B cell (primary cell): ENCODE results near the gene GGT5. TPM values are rescaled to one million over a fixed set of nuclear protein-coding genes. Genes with fewer than 3 reads are reported as not detected.

Source experiments
- ATAC-seq: fragments of 200-7000 bp; cut with Tn5 transposase; one replicate; pipeline ENCODE4 v1.10.0; 2021; ENCODE audit warnings: low read depth, mild to moderate bottlenecking, moderate number of reproducible peaks, moderate library complexity
- CTCF ChIA-PET: fragments of 350-600 bp; sonication (Branson Sonifier 250); formaldehyde crosslinking; loops from one replicate; lab custom pipeline; 2021; ENCODE audit warnings: antibody characterized with exemption, inconsistent platforms; lab: Charles Lee
- POLR2A ChIA-PET: fragments of 350-600 bp; sonication (Branson Sonifier 250); formaldehyde crosslinking; loops from one replicate; lab custom pipeline; 2021; ENCODE audit warnings: antibody characterized with exemption; lab: Charles Lee
- DNase-seq: peaks from one replicate; pipeline ENCODE4 v3.0.0; 2013
- H2AFZ ChIP-seq: 2 replicates; pipeline ENCODE4 v1.6.1; 2012; ENCODE audit warnings: mild to moderate bottlenecking, low read depth, low read length; ENCODE audit not compliant: insufficient read depth, poor library complexity, severe bottlenecking
- H3K27ac ChIP-seq, 2 donors: 1 replicate in 1 of 2; 2 replicates in 1 of 2; pipeline ENCODE4 v1.5.1; 2012 to 2013; ENCODE audit warnings: low read length in 2 of 2, mild to moderate bottlenecking in 2 of 2, moderate library complexity in 1 of 2
- H3K27me3 ChIP-seq, 4 experiments: fragments of 200-600 bp in 1 of 4; sonication (generic) in 1 of 4; replicated peaks in 1 of 4; 1 replicate in 2 of 4; 2 replicates in 2 of 4; pipeline versions ENCODE4 v1.6.1 to v1.7.0; 2013 to 2016; ENCODE audit warnings: low read length in 3 of 4, mild to moderate bottlenecking in 2 of 4, mixed read lengths in 1 of 4, moderate library complexity in 1 of 4; ENCODE audit not compliant: insufficient read depth in 4 of 4, control insufficient read depth in 3 of 4; ENCODE audit errors: control extremely low read depth in 1 of 4
- H3K36me3 ChIP-seq, 2 experiments: replicated peaks in 1 of 2; 1 replicate in 1 of 2; 2 replicates in 1 of 2; pipeline versions ENCODE4 v1.6.1 to v1.7.1; 2013; ENCODE audit warnings: low read length in 1 of 2; ENCODE audit not compliant: insufficient read depth in 2 of 2, control insufficient read depth in 1 of 2; ENCODE audit errors: control extremely low read depth in 1 of 2, extremely low read depth in 1 of 2
- H3K4me1 ChIP-seq, 2 donors: fragments of 200-600 bp in 1 of 2; sonication (generic) in 1 of 2; 1 replicate in 1 of 2; 2 replicates in 1 of 2; pipeline versions ENCODE4 v1.5.1 to v1.6.1; 2013 to 2017; ENCODE audit warnings: low read length in 2 of 2; ENCODE audit not compliant: control insufficient read depth in 2 of 2, insufficient read depth in 2 of 2
- H3K4me2 ChIP-seq: replicated peaks from 2 replicates; pipeline ENCODE3; 2012; ENCODE audit warnings: mild to moderate bottlenecking, low read depth, low read length; ENCODE audit not compliant: poor library complexity, severe bottlenecking
- H3K4me3 ChIP-seq, 5 experiments: fragments of 200-600 bp in 1 of 5; sonication (generic) in 1 of 5; 1 replicate in 3 of 5; 2 replicates in 2 of 5; pipeline versions ENCODE4 v1.5.1 to v1.7.0; 2011 to 2016; ENCODE audit warnings: low read length in 4 of 5, mild to moderate bottlenecking in 4 of 5, low read depth in 2 of 5, control low read depth in 1 of 5, moderate library complexity in 1 of 5; ENCODE audit not compliant: insufficient read depth in 1 of 5; ENCODE audit errors: control extremely low read depth in 1 of 5, extremely low read depth in 1 of 5
- H3K79me2 ChIP-seq: fragments of 200-600 bp; sonication (generic); one replicate; pipeline ENCODE4 v1.6.0; 2016; ENCODE audit warnings: low read length; ENCODE audit not compliant: control insufficient read depth, insufficient read depth
- H3K9ac ChIP-seq: fragments of 200-600 bp; sonication (generic); 2 replicates; pipeline ENCODE4 v1.6.1; 2017; ENCODE audit warnings: mild to moderate bottlenecking, low read length, moderate library complexity
- H3K9me3 ChIP-seq, 3 donors: one replicate each; pipeline versions ENCODE4 v1.6.1 to v1.7.1; 2013; ENCODE audit warnings: low read length in 2 of 3; ENCODE audit not compliant: control insufficient read depth in 2 of 3, insufficient read depth in 1 of 3; ENCODE audit errors: control extremely low read depth in 1 of 3
- H4K20me1 ChIP-seq: 2 replicates; pipeline ENCODE4 v1.6.0; 2012; ENCODE audit warnings: mild to moderate bottlenecking, low read length; ENCODE audit not compliant: insufficient read depth, control insufficient read depth, poor library complexity, severe bottlenecking
- H3K27ac Mint-ChIP-seq: one replicate; pipeline ENCODE4 v1.8.0; 2021; ENCODE audit warnings: mixed read lengths
- H3K27me3 Mint-ChIP-seq: one replicate; pipeline ENCODE4 v1.8.0; 2021; ENCODE audit warnings: mixed read lengths
- H3K4me1 Mint-ChIP-seq: one replicate; pipeline ENCODE4 v1.8.0; 2021; ENCODE audit warnings: mixed read lengths
- H3K4me3 Mint-ChIP-seq: one replicate; pipeline ENCODE4 v1.8.0; 2021; ENCODE audit warnings: mixed read lengths
- H3K9me3 Mint-ChIP-seq: one replicate; pipeline ENCODE4 v1.8.0; 2022; ENCODE audit warnings: mixed read lengths; ENCODE audit not compliant: insufficient read depth
- EZH2 ChIP-seq: IDR thresholded peaks from 2 replicates; pipeline ENCODE4 v1.6.1; 2012; ENCODE audit warnings: borderline replicate concordance, low read depth, mild to moderate bottlenecking, moderate library complexity, low read length; ENCODE audit not compliant: insufficient read depth, poor library complexity, severe bottlenecking
- WGBS: methylation state at CpG from one replicate; pipeline ENCODE4 v1.1.5; 2013; ENCODE audit warnings: missing lambda C conversion rate; ENCODE audit not compliant: insufficient coverage; 5-methylcytosine and 5-hydroxymethylcytosine counted together
- intact Hi-C: fragments of 100-400 bp; cut with micrococcal nuclease; formaldehyde crosslinking; loops from one replicate; pipeline ENCODE4 v1.10.0; 2022
- polyA plus RNA-seq: library from polyadenylated mRNA; depleted of rRNA; stranded (reverse); fragments of >200 nt; gene quantifications from 2 replicates; pipeline ENCODE4 v1.2.3, GENCODE V29; 2012
- total RNA-seq, 2 donors: library from RNA; stranded (reverse); fragments of 120-200 nt in 1 of 2; gene quantifications; 1 replicate in 1 of 2; 2 replicates in 1 of 2; pipeline versions ENCODE4 v1.2.3 to v1.2.4, GENCODE V29; 2013 to 2022
- TF ChIP-seq, protein P1 (sequence below): fragments of 200-600 bp; IDR thresholded peaks from one replicate; pipeline ENCODE4 v1.8.0; 2022; ENCODE audit warnings: antibody characterized with exemption, mild to moderate bottlenecking

GGT5 gene
- total and polyA plus RNA-seq, 2 donors (not counting 1 experiment from before 2014, with no cell fraction given): not detected

DNA sequence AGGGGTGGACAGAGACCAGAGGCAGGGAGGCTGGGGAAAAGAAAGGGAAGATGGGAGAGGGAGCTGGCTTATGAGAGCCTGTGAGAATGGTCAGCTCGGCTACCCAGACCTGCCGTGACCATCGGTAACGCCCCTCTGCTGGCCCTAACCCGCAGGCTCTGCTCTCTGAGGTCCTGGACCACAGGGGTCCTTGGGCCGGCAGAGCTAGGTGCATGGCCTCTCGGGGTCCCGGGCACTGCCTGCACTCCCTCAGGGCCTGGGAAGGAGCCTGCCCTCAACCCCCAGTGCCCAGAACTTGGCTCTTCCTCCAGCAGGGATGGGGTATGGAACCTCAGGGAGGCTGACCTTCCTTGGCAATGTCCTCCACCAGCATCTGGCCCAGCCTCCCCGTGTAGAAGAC, 13.2 kb downstream of the GGT5 start:
- H3K4me2 ChIP-seq: no peak overlapping the region
- DNase-seq (no peak), ATAC-seq (no peak)
- H3K4me1 ChIP-seq: no peaks in the 10 kb centered on the region
- intact Hi-C loops: no loop called here
- Mint-ChIP-seq H3K4me1 (peaks cover 1% of the 10 kb centered on the region), H3K27ac (no peak overlapping the region), H3K4me3 (no peak overlapping the region), H3K9me3 (no peaks in the 10 kb centered on the region), H3K27me3 (no peaks in the 10 kb centered on the region)
- no peak overlapping the region for H3K4me3 ChIP-seq
- no peaks in the 10 kb centered on the region for H3K36me3 ChIP-seq
- H3K79me2 ChIP-seq: no peaks in the 10 kb centered on the region
- no peaks in the 10 kb centered on the region for H3K27me3 ChIP-seq
- no peaks in the 10 kb centered on the region for H3K9me3 ChIP-seq
- ChIA-PET CTCF (interaction anchor here (0.8 to 1.8 kb wide), 4 partner anchors 9 to 157 kb away, joined by 3 to 11 read pairs (median 4); no protein-coding TSS in a partner anchor), POLR2A (no interaction called here)
- H3K27ac ChIP-seq: no peak overlapping the region
- TF ChIP-seq, protein P1, sequence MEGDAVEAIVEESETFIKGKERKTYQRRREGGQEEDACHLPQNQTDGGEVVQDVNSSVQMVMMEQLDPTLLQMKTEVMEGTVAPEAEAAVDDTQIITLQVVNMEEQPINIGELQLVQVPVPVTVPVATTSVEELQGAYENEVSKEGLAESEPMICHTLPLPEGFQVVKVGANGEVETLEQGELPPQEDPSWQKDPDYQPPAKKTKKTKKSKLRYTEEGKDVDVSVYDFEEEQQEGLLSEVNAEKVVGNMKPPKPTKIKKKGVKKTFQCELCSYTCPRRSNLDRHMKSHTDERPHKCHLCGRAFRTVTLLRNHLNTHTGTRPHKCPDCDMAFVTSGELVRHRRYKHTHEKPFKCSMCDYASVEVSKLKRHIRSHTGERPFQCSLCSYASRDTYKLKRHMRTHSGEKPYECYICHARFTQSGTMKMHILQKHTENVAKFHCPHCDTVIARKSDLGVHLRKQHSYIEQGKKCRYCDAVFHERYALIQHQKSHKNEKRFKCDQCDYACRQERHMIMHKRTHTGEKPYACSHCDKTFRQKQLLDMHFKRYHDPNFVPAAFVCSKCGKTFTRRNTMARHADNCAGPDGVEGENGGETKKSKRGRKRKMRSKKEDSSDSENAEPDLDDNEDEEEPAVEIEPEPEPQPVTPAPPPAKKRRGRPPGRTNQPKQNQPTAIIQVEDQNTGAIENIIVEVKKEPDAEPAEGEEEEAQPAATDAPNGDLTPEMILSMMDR: no peak
- no peak for TF ChIP-seq EZH2
- no peak overlapping the region for H3K9ac ChIP-seq
- no peaks in the 10 kb centered on the region for H4K20me1 ChIP-seq
- H2AFZ ChIP-seq: no peak overlapping the region
- WGBS: 93% methylated on average over 9 of the region's 9 CpGs

DNA sequence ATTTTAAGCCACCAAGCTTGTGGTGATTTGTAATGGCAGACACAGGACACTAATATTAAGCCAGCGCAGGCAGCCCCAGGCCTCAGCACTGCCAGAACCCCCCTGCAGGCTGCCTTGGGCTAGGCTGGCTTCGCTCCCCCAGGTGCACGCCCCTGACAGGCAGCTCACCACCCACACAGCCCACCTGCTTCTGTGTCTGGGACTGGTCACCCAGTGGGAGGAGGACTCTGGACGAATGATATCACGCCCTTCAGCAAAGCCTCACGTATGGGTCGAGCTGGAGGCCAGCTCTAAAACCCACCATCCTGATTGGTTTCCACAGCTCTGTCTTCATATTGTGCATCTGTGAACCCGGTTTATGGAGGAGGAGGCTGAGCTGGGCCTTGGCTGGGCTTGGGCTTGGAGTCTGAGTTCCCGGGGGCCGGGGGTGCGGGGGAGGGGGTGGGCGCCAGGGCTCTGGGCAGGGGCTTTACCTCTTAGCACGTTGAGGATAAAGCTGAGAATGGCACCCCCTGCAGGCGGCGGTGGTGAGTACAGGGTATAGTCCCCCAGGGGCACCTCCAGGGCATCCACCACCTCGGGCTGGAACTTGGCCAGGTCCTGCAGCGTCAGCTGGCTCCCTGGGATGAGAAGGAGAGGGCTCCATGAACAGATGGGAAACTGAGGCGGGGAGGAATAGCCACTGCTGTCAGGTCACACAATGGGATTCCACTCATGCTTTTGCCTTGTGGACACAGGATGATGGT, 13.8 kb downstream of the GGT5 start:
- H3K4me1 Mint-ChIP-seq: peaks cover 1% of the 10 kb centered on the region
- H3K27ac Mint-ChIP-seq: no peak overlapping the region
- H3K36me3 ChIP-seq: no peaks in the 10 kb centered on the region
- WGBS: 71% methylated on average over 13 of the region's 18 CpGs
- peak; percentile 74 for ATAC-seq
- no peak for TF ChIP-seq EZH2
- TF ChIP-seq, protein P1: peak; percentile 63
- no peak overlapping the region for H3K27ac ChIP-seq
- H3K9me3 ChIP-seq: no peaks in the 10 kb centered on the region
- no peaks in the 10 kb centered on the region for H4K20me1 ChIP-seq
- H3K4me3 Mint-ChIP-seq: no peak overlapping the region
- H3K27me3 Mint-ChIP-seq: no peaks in the 10 kb centered on the region
- no peaks in the 10 kb centered on the region for H3K79me2 ChIP-seq
- POLR2A ChIA-PET: no interaction called here
- H3K9me3 Mint-ChIP-seq: no peaks in the 10 kb centered on the region
- CTCF ChIA-PET: interaction anchor here (0.7 to 1.8 kb wide), 13 partner anchors 9 to 246 kb away, joined by 3 to 15 read pairs (median 4); no protein-coding TSS in a partner anchor
- H2AFZ ChIP-seq: no peak overlapping the region
- H3K4me3 ChIP-seq: no peak overlapping the region
- no peak overlapping the region for H3K9ac ChIP-seq
- DNase-seq: peak; percentile 65
- H3K27me3 ChIP-seq: no peaks in the 10 kb centered on the region
- no peaks in the 10 kb centered on the region for H3K4me1 ChIP-seq
- intact Hi-C loops: no loop called here
- no peak overlapping the region for H3K4me2 ChIP-seq
